SK-N-SH (cell line): ENCODE data around the gene CFAP206. TPM values are rescaled to one million over a fixed set of nuclear protein-coding genes. Genes with fewer than 3 reads are reported as not detected.

ENCODE experiments used
- CTCF ChIA-PET: fragments of 300-600, 350-600 bp; formaldehyde crosslinking; extraction: SDS; loops from one replicate; lab custom pipeline; 2021; lab: Yijun Ruan, JAX
- POLR2A ChIA-PET: fragments of 350-600 bp; sonication (Branson Sonifier 250); formaldehyde crosslinking; extraction: SDS; loops from one replicate; lab custom pipeline; 2020; ENCODE audit warnings: antibody characterized with exemption, inconsistent platforms; lab: Yijun Ruan, JAX
- DNase-seq: peaks from one replicate; pipeline ENCODE4 v3.0.0; 2012
- H2AFZ ChIP-seq: fragments of 200-600 bp; sonication (generic); 2 replicates; pipeline ENCODE4 v1.8.1; 2016; ENCODE audit warnings: antibody characterized with exemption, mild to moderate bottlenecking, low read depth
- H3F3A ChIP-seq: fragments of 200-600 bp; sonication (generic); replicated peaks from 2 replicates; pipeline ENCODE3; 2016; ENCODE audit warnings: antibody characterized with exemption, mild to moderate bottlenecking; ENCODE audit not compliant: insufficient read depth
- H3K27ac ChIP-seq, 2 experiments: fragments of 200-500 bp in 1 of 2; fragments of 200-600 bp in 1 of 2; sonication (Bioruptor generic) in 1 of 2; sonication (generic), shearing (Covaris generic) in 1 of 2; 2 replicates each; pipeline versions ENCODE4 v1.5.1 to v1.6.1; 2014 to 2016; ENCODE audit warnings: low read depth in 2 of 2, inconsistent platforms in 1 of 2, low read length in 1 of 2, mild to moderate bottlenecking in 1 of 2, mixed read lengths in 1 of 2
- H3K27me3 ChIP-seq: fragments of 200-600 bp; sonication (generic), shearing (Covaris generic); 2 replicates; pipeline ENCODE4 v1.6.1; 2016; ENCODE audit warnings: mixed run types; ENCODE audit not compliant: insufficient read depth
- H3K36me3 ChIP-seq, 2 experiments: fragments of 200-500 bp in 1 of 2; fragments of 200-600 bp in 1 of 2; sonication (Bioruptor generic) in 1 of 2; sonication (generic) in 1 of 2; replicated peaks in 1 of 2; 2 replicates each; pipeline versions ENCODE3 to v1.5.1; 2014 to 2016; ENCODE audit warnings: low read length in 1 of 2, mild to moderate bottlenecking in 1 of 2; ENCODE audit not compliant: insufficient read depth in 2 of 2, control insufficient read depth in 1 of 2
- H3K4me1 ChIP-seq, 2 experiments: fragments of 200-500 bp in 1 of 2; fragments of 200-600 bp in 1 of 2; sonication (Bioruptor generic) in 1 of 2; sonication (generic), shearing (Covaris generic) in 1 of 2; 2 replicates each; pipeline versions ENCODE4 v1.5.1 to v1.6.1; 2014 to 2016; ENCODE audit warnings: low read depth in 1 of 2, low read length in 1 of 2, mixed run types in 1 of 2; ENCODE audit not compliant: insufficient read depth in 2 of 2, control insufficient read depth in 1 of 2
- H3K4me2 ChIP-seq: fragments of 200-600 bp; sonication (generic), shearing (Covaris generic); 2 replicates; pipeline ENCODE4 v1.6.1; 2017; ENCODE audit warnings: mixed run types
- H3K4me3 ChIP-seq, 2 experiments: fragments of 200-500 bp in 1 of 2; fragments of 200-600 bp in 1 of 2; sonication (Bioruptor generic) in 1 of 2; sonication (generic), shearing (Covaris generic) in 1 of 2; 2 replicates each; pipeline versions ENCODE4 v1.5.1 to v1.8.1; 2014 to 2016; ENCODE audit warnings: low read depth in 2 of 2, inconsistent platforms in 1 of 2, low read length in 1 of 2, mild to moderate bottlenecking in 1 of 2, mixed read lengths in 1 of 2, moderate library complexity in 1 of 2
- H3K79me2 ChIP-seq: fragments of 200-600 bp; sonication (generic); 2 replicates; pipeline ENCODE4 v1.8.1; 2017; ENCODE audit warnings: mild to moderate bottlenecking; ENCODE audit not compliant: insufficient read depth
- H3K9ac ChIP-seq: fragments of 200-600 bp; sonication (generic); 2 replicates; pipeline ENCODE4 v1.6.1; 2017; ENCODE audit warnings: mixed run types
- H3K9me2 ChIP-seq: fragments of 200-600 bp; sonication (generic); 2 replicates; pipeline ENCODE4 v1.6.1; 2017; ENCODE audit warnings: mixed run types
- H3K9me3 ChIP-seq: fragments of 200-600 bp; sonication (generic); 2 replicates; pipeline ENCODE4 v1.6.1; 2017; ENCODE audit warnings: mixed run types, mild to moderate bottlenecking, moderate library complexity
- H4K20me1 ChIP-seq: fragments of 200-600 bp; sonication (generic); 2 replicates; pipeline ENCODE4 v1.6.1; 2017; ENCODE audit warnings: mild to moderate bottlenecking, mixed run types; ENCODE audit not compliant: insufficient read depth
- ELF1 ChIP-seq: IDR thresholded peaks from 2 replicates; pipeline ENCODE4 v1.4.0; 2012
- JUND ChIP-seq: IDR thresholded peaks from 2 replicates; pipeline ENCODE4 v1.4.0; 2012
- MXI1 ChIP-seq: IDR thresholded peaks from 2 replicates; pipeline ENCODE4 v1.6.1; 2012; ENCODE audit warnings: mild to moderate bottlenecking, low read depth, low read length, improper control_type of control experiment
- NRF1 ChIP-seq: IDR thresholded peaks from 2 replicates; pipeline ENCODE4 v1.6.1; 2012; ENCODE audit warnings: low read depth, mild to moderate bottlenecking, low read length
- POLR2AphosphoS5 ChIP-seq: IDR thresholded peaks from 2 replicates; pipeline ENCODE4 v1.6.1; 2012; ENCODE audit warnings: low read depth, low read length
- RFX5 ChIP-seq: IDR thresholded peaks from 2 replicates; pipeline ENCODE4 v1.6.1; 2012; ENCODE audit warnings: mild to moderate bottlenecking, improper control_type of control experiment, low read length
- SIN3A ChIP-seq: IDR thresholded peaks from 2 replicates; pipeline ENCODE4 v1.6.1; 2012; ENCODE audit warnings: low read depth, mild to moderate bottlenecking, low read length, moderate library complexity, borderline replicate concordance
- SMC3 ChIP-seq: IDR thresholded peaks from 2 replicates; pipeline ENCODE4 v1.6.1; 2012; ENCODE audit warnings: low read depth, low read length, improper control_type of control experiment
- TAF1 ChIP-seq: IDR thresholded peaks from 2 replicates; pipeline ENCODE4 v1.6.1; 2012; ENCODE audit warnings: low read depth, mild to moderate bottlenecking, low read length, moderate library complexity, borderline replicate concordance
- TCF12 ChIP-seq: IDR thresholded peaks from 2 replicates; pipeline ENCODE4 v1.4.0; 2012
- YY1 ChIP-seq: IDR thresholded peaks from 2 replicates; pipeline ENCODE4 v1.4.0; 2012; ENCODE audit warnings: low read depth, mild to moderate bottlenecking
- WGBS: methylation state at CpG from one replicate; pipeline ENCODE4 v1.1.6; 2017; ENCODE audit warnings: low lambda C conversion rate; 5-methylcytosine and 5-hydroxymethylcytosine counted together
- polyA plus RNA-seq, 3 experiments: library from polyadenylated mRNA; depleted of rRNA; stranded (reverse); fragments of >200 nt; gene quantifications; 2 replicates each; pipeline ENCODE4 v1.2.3, GENCODE V29; 2012
- TF ChIP-seq, protein P1 (sequence below): IDR thresholded peaks from 2 replicates; pipeline ENCODE4; 2012
- TF ChIP-seq, protein P2 (sequence below): fragments of 200-600 bp; sonication (generic); IDR thresholded peaks from 2 replicates; pipeline ENCODE4 v1.6.1; 2017; ENCODE audit warnings: antibody characterized with exemption, mild to moderate bottlenecking, moderate library complexity
- TF ChIP-seq, protein P3 (sequence below): IDR thresholded peaks from 2 replicates; pipeline ENCODE4 v1.6.1; 2012; ENCODE audit warnings: mild to moderate bottlenecking, low read depth, low read length, moderate library complexity
- TF ChIP-seq, protein P4 (sequence below): IDR thresholded peaks from 2 replicates; pipeline ENCODE4 v1.4.0; 2012; ENCODE audit warnings: low read depth, borderline replicate concordance

Gene CFAP206
- polyA plus RNA-seq, 1 of the 3 experiments (the other 2 are of a cell fraction) = 0.46 TPM

DNA sequence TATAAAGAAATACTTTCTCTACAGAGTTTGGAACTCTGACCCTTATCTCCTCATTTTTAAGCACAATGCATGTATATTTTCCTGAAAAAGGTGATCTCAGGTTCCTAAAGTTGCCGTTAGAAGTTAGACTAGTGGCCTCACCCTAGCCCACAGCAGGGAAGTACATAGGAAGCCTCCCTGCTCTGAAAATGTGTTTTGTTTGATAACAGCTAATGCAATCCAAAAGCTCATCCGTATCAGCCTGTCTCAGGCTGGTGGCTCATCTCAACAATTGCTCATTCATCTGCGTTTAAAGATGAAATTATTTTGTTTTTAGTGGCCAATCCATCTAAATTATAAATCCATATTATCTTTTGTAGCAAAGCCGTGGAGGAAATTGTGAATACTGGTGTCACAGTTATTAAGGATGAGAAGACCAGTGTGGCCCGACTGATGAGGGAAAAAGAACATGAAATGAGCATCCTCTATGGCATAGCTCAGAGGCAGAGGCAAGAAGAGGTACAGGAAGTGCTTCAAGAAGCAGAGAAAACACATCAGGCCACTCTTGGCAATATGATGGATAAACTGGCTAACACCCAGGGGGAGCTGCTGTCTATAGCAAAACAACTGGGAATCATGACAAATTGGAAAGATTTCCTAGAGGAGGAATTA is 43.0 kb upstream of the CFAP206 start:
- Histone ChIP-seq H3K9me2 (no peaks in the 10 kb centered on the region), H4K20me1 (no peaks in the 10 kb centered on the region), H3K4me3 (no peak overlapping the region), H3F3A (no peaks in the 10 kb centered on the region), H3K79me2 (no peaks in the 10 kb centered on the region)
- POLR2A ChIA-PET = interaction anchor here (0.7 kb wide), 1 partner anchor 1531 kb away, joined by 3 read pairs; no protein-coding TSS in a partner anchor
- peak; percentile 43 for DNase-seq
- no peak for TF ChIP-seq YY1
- TF ChIP-seq, protein P1, sequence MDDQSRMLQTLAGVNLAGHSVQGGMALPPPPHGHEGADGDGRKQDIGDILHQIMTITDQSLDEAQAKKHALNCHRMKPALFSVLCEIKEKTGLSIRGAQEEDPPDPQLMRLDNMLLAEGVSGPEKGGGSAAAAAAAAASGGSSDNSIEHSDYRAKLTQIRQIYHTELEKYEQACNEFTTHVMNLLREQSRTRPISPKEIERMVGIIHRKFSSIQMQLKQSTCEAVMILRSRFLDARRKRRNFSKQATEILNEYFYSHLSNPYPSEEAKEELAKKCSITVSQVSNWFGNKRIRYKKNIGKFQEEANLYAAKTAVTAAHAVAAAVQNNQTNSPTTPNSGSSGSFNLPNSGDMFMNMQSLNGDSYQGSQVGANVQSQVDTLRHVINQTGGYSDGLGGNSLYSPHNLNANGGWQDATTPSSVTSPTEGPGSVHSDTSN = no peak
- TF ChIP-seq POLR2AphosphoS5 = no peak
- no peak for TF ChIP-seq SIN3A
- TF ChIP-seq NRF1 = no peak
- no peak for TF ChIP-seq MXI1
- no peak for TF ChIP-seq ELF1
- TF ChIP-seq, protein P2, sequence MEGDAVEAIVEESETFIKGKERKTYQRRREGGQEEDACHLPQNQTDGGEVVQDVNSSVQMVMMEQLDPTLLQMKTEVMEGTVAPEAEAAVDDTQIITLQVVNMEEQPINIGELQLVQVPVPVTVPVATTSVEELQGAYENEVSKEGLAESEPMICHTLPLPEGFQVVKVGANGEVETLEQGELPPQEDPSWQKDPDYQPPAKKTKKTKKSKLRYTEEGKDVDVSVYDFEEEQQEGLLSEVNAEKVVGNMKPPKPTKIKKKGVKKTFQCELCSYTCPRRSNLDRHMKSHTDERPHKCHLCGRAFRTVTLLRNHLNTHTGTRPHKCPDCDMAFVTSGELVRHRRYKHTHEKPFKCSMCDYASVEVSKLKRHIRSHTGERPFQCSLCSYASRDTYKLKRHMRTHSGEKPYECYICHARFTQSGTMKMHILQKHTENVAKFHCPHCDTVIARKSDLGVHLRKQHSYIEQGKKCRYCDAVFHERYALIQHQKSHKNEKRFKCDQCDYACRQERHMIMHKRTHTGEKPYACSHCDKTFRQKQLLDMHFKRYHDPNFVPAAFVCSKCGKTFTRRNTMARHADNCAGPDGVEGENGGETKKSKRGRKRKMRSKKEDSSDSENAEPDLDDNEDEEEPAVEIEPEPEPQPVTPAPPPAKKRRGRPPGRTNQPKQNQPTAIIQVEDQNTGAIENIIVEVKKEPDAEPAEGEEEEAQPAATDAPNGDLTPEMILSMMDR = no peak
- TF ChIP-seq TCF12 = no peak
- TF ChIP-seq TAF1 = no peak
- TF ChIP-seq JUND = no peak
- no peak for TF ChIP-seq RFX5
- TF ChIP-seq, all 33 proteins: peak for 0
- Histone ChIP-seq H3K27me3 (no peaks in the 10 kb centered on the region), H3K9ac (no peak overlapping the region), H3K36me3 (no peaks in the 10 kb centered on the region), H3K4me2 (no peak overlapping the region), H2AFZ (no peak overlapping the region), H3K9me3 (no peaks in the 10 kb centered on the region), H3K27ac (peak overlapping the region in 1 of 2 experiments; percentile 68; a peak in 2 of 4 replicates), H3K4me1 (no peaks in the 10 kb centered on the region; a peak in 2 of 4 replicates)
- 37% methylated on average over 5 of the region's 5 CpGs for WGBS
- CTCF ChIA-PET = interaction anchor here (0.7 to 2.2 kb wide), 3 partner anchors 8 to 109 kb away, joined by 3 to 7 read pairs (median 3); no protein-coding TSS in a partner anchor

DNA sequence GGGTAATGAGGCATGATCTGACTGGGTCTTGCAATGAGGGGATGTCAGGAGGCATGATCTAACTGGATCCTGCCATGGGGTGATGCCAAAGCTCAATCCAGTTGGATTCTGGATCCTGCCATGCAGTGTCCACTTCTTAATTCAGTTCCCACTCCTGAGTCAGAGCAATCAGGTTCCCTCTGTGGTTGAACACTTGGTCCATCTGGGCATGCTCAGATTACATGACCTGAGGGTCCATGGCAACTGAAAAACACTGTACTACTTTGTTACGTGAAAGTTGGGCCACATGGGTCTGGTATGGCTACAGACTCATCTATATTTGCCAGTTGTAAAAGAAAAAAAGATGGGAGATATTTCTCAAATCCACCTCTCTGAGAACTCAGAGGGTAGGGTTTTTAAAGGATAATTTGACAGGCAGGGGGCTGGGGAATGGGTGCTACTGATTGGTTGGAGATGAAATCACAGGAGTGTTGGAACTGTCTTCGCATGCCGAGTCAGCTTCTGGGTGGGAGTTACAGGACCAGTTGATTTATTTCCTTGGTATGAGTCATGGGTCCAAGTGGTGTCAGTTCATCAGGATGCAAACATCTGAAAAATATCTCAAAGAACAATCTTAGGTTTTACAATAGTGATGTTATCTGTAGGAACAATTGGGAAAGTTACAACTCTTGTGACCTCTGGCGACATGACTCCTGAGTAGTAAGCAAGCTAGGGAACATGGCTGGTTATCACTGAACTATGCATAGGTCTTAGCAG is 41.5 kb upstream of the CFAP206 start:
- Histone ChIP-seq H3K27ac (no peak overlapping the region), H3F3A (no peaks in the 10 kb centered on the region), H3K79me2 (no peaks in the 10 kb centered on the region), H3K4me2 (no peak overlapping the region), H3K36me3 (no peaks in the 10 kb centered on the region), H3K9ac (no peak overlapping the region), H3K9me3 (no peaks in the 10 kb centered on the region), H4K20me1 (no peaks in the 10 kb centered on the region), H3K4me1 (no peaks in the 10 kb centered on the region; a peak in 2 of 4 replicates), H3K9me2 (no peaks in the 10 kb centered on the region), H3K4me3 (no peak overlapping the region), H2AFZ (no peak overlapping the region), H3K27me3 (no peaks in the 10 kb centered on the region)
- POLR2A ChIA-PET = no interaction called here
- CTCF ChIA-PET = interaction anchor here (2.2 kb wide), 1 partner anchor 17 kb away, joined by 7 read pairs; no protein-coding TSS in a partner anchor
- no peak for DNase-seq
- WGBS = 82% methylated on average over 4 of the region's 4 CpGs
- TF ChIP-seq YY1 (no peak), JUND (no peak), SMC3 (no peak)
- TF ChIP-seq, protein P3, sequence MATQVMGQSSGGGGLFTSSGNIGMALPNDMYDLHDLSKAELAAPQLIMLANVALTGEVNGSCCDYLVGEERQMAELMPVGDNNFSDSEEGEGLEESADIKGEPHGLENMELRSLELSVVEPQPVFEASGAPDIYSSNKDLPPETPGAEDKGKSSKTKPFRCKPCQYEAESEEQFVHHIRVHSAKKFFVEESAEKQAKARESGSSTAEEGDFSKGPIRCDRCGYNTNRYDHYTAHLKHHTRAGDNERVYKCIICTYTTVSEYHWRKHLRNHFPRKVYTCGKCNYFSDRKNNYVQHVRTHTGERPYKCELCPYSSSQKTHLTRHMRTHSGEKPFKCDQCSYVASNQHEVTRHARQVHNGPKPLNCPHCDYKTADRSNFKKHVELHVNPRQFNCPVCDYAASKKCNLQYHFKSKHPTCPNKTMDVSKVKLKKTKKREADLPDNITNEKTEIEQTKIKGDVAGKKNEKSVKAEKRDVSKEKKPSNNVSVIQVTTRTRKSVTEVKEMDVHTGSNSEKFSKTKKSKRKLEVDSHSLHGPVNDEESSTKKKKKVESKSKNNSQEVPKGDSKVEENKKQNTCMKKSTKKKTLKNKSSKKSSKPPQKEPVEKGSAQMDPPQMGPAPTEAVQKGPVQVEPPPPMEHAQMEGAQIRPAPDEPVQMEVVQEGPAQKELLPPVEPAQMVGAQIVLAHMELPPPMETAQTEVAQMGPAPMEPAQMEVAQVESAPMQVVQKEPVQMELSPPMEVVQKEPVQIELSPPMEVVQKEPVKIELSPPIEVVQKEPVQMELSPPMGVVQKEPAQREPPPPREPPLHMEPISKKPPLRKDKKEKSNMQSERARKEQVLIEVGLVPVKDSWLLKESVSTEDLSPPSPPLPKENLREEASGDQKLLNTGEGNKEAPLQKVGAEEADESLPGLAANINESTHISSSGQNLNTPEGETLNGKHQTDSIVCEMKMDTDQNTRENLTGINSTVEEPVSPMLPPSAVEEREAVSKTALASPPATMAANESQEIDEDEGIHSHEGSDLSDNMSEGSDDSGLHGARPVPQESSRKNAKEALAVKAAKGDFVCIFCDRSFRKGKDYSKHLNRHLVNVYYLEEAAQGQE = no peak
- TF ChIP-seq, protein P2 = no peak
- TF ChIP-seq, protein P4, sequence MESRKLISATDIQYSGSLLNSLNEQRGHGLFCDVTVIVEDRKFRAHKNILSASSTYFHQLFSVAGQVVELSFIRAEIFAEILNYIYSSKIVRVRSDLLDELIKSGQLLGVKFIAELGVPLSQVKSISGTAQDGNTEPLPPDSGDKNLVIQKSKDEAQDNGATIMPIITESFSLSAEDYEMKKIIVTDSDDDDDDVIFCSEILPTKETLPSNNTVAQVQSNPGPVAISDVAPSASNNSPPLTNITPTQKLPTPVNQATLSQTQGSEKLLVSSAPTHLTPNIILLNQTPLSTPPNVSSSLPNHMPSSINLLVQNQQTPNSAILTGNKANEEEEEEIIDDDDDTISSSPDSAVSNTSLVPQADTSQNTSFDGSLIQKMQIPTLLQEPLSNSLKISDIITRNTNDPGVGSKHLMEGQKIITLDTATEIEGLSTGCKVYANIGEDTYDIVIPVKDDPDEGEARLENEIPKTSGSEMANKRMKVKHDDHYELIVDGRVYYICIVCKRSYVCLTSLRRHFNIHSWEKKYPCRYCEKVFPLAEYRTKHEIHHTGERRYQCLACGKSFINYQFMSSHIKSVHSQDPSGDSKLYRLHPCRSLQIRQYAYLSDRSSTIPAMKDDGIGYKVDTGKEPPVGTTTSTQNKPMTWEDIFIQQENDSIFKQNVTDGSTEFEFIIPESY = no peak
